Stimulated activated CD4-positive, alpha-beta T cell treated with anti-CD3 and anti-CD28 coated beads, Interleukin-2, amount 100 ng/mL, for 48 hours (primary cell): ENCODE results near the gene TMEM273.

Experiments used
- DNase-seq, 2 donors: peaks; one replicate each; pipeline ENCODE4 v3.0.0-alpha.2; 2020

Gene TMEM273

GRCh38 chr10:49162761-49163310 is 25.4 kb downstream of the TMEM273 start:
- DNase-seq, result no peak

GRCh38 chr10:49162063-49162462 is 26.1 kb downstream of the TMEM273 start:
- no peak for DNase-seq

GRCh38 chr10:49161411-49161997 is 26.7 kb downstream of the TMEM273 start:
- DNase-seq, result no peak

GRCh38 chr10:49160814-49161213 is 27.4 kb downstream of the TMEM273 start:
- no peak for DNase-seq

- DNase-seq, result no peak
Observed at GRCh38 chr10:49160110-49160509, 28.1 kb downstream of the TMEM273 start.

- DNase-seq, result no peak
Observed at GRCh38 chr10:49158915-49159314, 29.3 kb downstream of the TMEM273 start.

GRCh38 chr10:49158404-49158803 is 29.8 kb downstream of the TMEM273 start:
- DNase-seq, result no peak

- no peak for DNase-seq
Observed at GRCh38 chr10:49157229-49157628, 31.0 kb downstream of the TMEM273 start.

GRCh38 chr10:49154641-49155040 is 33.5 kb downstream of the TMEM273 start:
- no peak for DNase-seq

- no peak for DNase-seq
Observed at GRCh38 chr10:49153971-49154370, 34.2 kb downstream of the TMEM273 start.

GRCh38 chr10:49153115-49153514 is 35.1 kb downstream of the TMEM273 start:
- DNase-seq, result no peak

- DNase-seq, result no peak
Observed at GRCh38 chr10:49152663-49153062, 35.5 kb downstream of the TMEM273 start.

- DNase-seq, result no peak
Observed at GRCh38 chr10:49152037-49152436, 36.2 kb downstream of the TMEM273 start.

GRCh38 chr10:49151481-49151880 is 36.7 kb downstream of the TMEM273 start:
- no peak for DNase-seq

- DNase-seq, result no peak
Observed at GRCh38 chr10:49151025-49151445, 37.2 kb downstream of the TMEM273 start.

GRCh38 chr10:49150426-49150825 is 37.8 kb downstream of the TMEM273 start:
- DNase-seq, result no peak

- no peak for DNase-seq
Observed at GRCh38 chr10:49149881-49150280, 38.3 kb downstream of the TMEM273 start.

- no peak for DNase-seq
Observed at GRCh38 chr10:49144058-49144720, 44.0 kb downstream of the TMEM273 start.

- no peak for DNase-seq
Observed at GRCh38 chr10:49143249-49143648, 44.9 kb downstream of the TMEM273 start.

- DNase-seq, result no peak
Observed at GRCh38 chr10:49141541-49142332, 46.5 kb downstream of the TMEM273 start.

- no peak for DNase-seq
Observed at GRCh38 chr10:49140304-49141177, 47.6 kb downstream of the TMEM273 start.

GRCh38 chr10:49139846-49140195 is 48.4 kb downstream of the TMEM273 start:
- DNase-seq, result no peak
